Measurements from ENCODE around the gene ZNF593. TPM values are rescaled to one million over a fixed set of nuclear protein-coding genes. Genes with fewer than 3 reads are reported as not detected.

Gene ZNF593
- total RNA-seq, 1 experiment from 2014 or later, result 165 TPM

DNA sequence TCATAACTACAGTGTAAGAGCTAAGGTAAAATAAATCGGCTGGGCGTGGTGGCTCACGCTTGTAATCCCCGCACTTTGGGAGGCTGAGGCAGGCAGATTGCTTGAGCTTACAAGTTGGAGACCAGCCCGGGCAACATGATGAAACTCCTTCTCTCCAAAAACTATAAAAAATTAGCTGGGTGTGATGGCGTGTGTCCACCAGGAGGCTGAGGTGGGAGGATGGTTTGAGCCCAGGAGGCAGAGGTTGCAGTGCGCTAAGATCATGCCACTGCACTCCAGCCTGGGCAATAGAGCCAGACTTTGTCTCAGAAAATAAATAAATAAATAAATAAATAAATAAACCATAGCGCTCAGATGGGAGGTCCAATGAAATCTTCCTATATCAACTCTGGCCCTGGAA, 27.5 kb upstream of the ZNF593 start:
- no peak overlapping the region for H3K4me2 ChIP-seq (ENCODE audit: low read length)
- no peak for TF ChIP-seq EZH2 (IDR thresholded peaks at IDR 0.05; ENCODE audit: low read length, unreplicated experiment)
- TF ChIP-seq CTCF (conservative IDR thresholded peaks at IDR 0.05; ENCODE audit: low read depth, low read length), result no peak
- TF ChIP-seq EZH2phosphoT487 (IDR thresholded peaks at IDR 0.05; ENCODE audit: borderline replicate concordance, low read length), result no peak
- no peaks in the 10 kb centered on the region for H3K9me3 ChIP-seq (ENCODE audit: low read length)
- CTCF ChIA-PET, result no interaction called here
- H3K27me3 ChIP-seq (ENCODE audit: low read length), result no peaks in the 10 kb centered on the region
- BruUV-seq (replicated peaks), result no TSS peak
- ATAC-seq, result no peak
- no peaks in the 10 kb centered on the region for H4K20me1 ChIP-seq (ENCODE audit: low read length)
- H2AFZ ChIP-seq (ENCODE audit: low read length), result no peak overlapping the region
- no peak overlapping the region for H3K9ac ChIP-seq (ENCODE audit: low read length)
- H3K4me3 ChIP-seq (ENCODE audit: low read length), result no peak overlapping the region
- H3K27ac ChIP-seq (ENCODE audit: low read length), result no peak overlapping the region
- peak; percentile 26 for DNase-seq
- no peaks in the 10 kb centered on the region for H3K9me2 ChIP-seq (replicated peaks; ENCODE audit: low read length)
- no peaks in the 10 kb centered on the region for H3K79me2 ChIP-seq (ENCODE audit: low read length)
- POLR2A ChIA-PET (ENCODE audit: unreplicated experiment), result no interaction called here
- no peaks in the 10 kb centered on the region for H3K4me1 ChIP-seq (ENCODE audit: insufficient read depth, low read length)
- no peaks in the 10 kb centered on the region for H3F3A ChIP-seq (ENCODE audit: low read length, unreplicated experiment)
- no peaks in the 10 kb centered on the region for H3K36me3 ChIP-seq (ENCODE audit: low read depth, low read length)
- intact Hi-C loops (cut with micrococcal nuclease), result no loop called here

- intact Hi-C loops (cut with micrococcal nuclease), result loop anchor here (1.0 to 2.0 kb wide), 3 partner anchors 18 to 110 kb away; no protein-coding TSS in a partner anchor
- no peaks in the 10 kb centered on the region for H3K4me1 ChIP-seq (ENCODE audit: insufficient read depth, low read length)
- no peak overlapping the region for H3K4me3 ChIP-seq (ENCODE audit: low read length)
- peak overlapping the region; percentile 67 for H2AFZ ChIP-seq (ENCODE audit: low read length)
- H3K4me2 ChIP-seq (ENCODE audit: low read length), result peak overlapping the region; percentile 62
- ATAC-seq (peak; percentile 98), DNase-seq (peak; percentile 90)
- ChIA-PET POLR2A (ENCODE audit: unreplicated experiment) (interaction anchor here (0.6 kb wide), 1 partner anchor 121 kb away, joined by 3 read pairs; no protein-coding TSS in a partner anchor), CTCF (interaction anchor here (0.5 to 1.6 kb wide), 10 partner anchors 19 to 148 kb away, joined by 3 to 27 read pairs (median 6); partner anchors contain the start of genes CEP85, PAFAH2 and ZNF593)
- no peaks in the 10 kb centered on the region for H3K79me2 ChIP-seq (ENCODE audit: low read length)
- no peak overlapping the region for H3K9ac ChIP-seq (ENCODE audit: low read length)
- H3F3A ChIP-seq (ENCODE audit: low read length, unreplicated experiment), result no peaks in the 10 kb centered on the region
- H3K9me2 ChIP-seq (replicated peaks; ENCODE audit: low read length), result no peaks in the 10 kb centered on the region
- no peaks in the 10 kb centered on the region for H3K27me3 ChIP-seq (ENCODE audit: low read length)
- H3K9me3 ChIP-seq (ENCODE audit: low read length), result no peaks in the 10 kb centered on the region
- no peaks in the 10 kb centered on the region for H3K36me3 ChIP-seq (ENCODE audit: low read depth, low read length)
- no TSS peak for BruUV-seq (replicated peaks)
- TF ChIP-seq CTCF (conservative IDR thresholded peaks at IDR 0.05; ENCODE audit: low read depth, low read length) (peak; percentile 86), EZH2phosphoT487 (IDR thresholded peaks at IDR 0.05; ENCODE audit: borderline replicate concordance, low read length) (no peak), EZH2 (IDR thresholded peaks at IDR 0.05; ENCODE audit: low read length, unreplicated experiment) (no peak)
- H3K27ac ChIP-seq (ENCODE audit: low read length), result no peak overlapping the region
- H4K20me1 ChIP-seq (ENCODE audit: low read length), result no peaks in the 10 kb centered on the region
Measured at GRCh38 chr1:26145041-26145959, 24.4 kb upstream of the ZNF593 start.

- Histone ChIP-seq H3K4me3 (ENCODE audit: low read length) (no peak overlapping the region), H3K27me3 (ENCODE audit: low read length) (no peaks in the 10 kb centered on the region), H4K20me1 (ENCODE audit: low read length) (no peaks in the 10 kb centered on the region), H2AFZ (ENCODE audit: low read length) (no peak overlapping the region), H3K9me3 (ENCODE audit: low read length) (no peaks in the 10 kb centered on the region), H3K9ac (ENCODE audit: low read length) (no peak overlapping the region), H3K79me2 (ENCODE audit: low read length) (no peaks in the 10 kb centered on the region), H3K9me2 (replicated peaks; ENCODE audit: low read length) (no peaks in the 10 kb centered on the region), H3K4me1 (ENCODE audit: insufficient read depth, low read length) (no peaks in the 10 kb centered on the region), H3K27ac (ENCODE audit: low read length) (no peak overlapping the region), H3F3A (ENCODE audit: low read length, unreplicated experiment) (no peaks in the 10 kb centered on the region), H3K4me2 (ENCODE audit: low read length) (no peak overlapping the region), H3K36me3 (ENCODE audit: low read depth, low read length) (no peaks in the 10 kb centered on the region)
- TF ChIP-seq EZH2phosphoT487 (IDR thresholded peaks at IDR 0.05; ENCODE audit: borderline replicate concordance, low read length) (no peak), EZH2 (IDR thresholded peaks at IDR 0.05; ENCODE audit: low read length, unreplicated experiment) (no peak), CTCF (conservative IDR thresholded peaks at IDR 0.05; ENCODE audit: low read depth, low read length) (no peak)
- DNase-seq (no peak), ATAC-seq (no peak)
- no TSS peak for BruUV-seq (replicated peaks)
- ChIA-PET CTCF (no interaction called here), POLR2A (ENCODE audit: unreplicated experiment) (no interaction called here)
- intact Hi-C loops (cut with micrococcal nuclease), result loop anchor here (1.0 to 2.0 kb wide), 3 partner anchors 19 to 111 kb away; no protein-coding TSS in a partner anchor
Measured at GRCh38 chr1:26145960-26146294, 23.8 kb upstream of the ZNF593 start.

Measured in PC-3 (cell line).